Testis (tissue), 2 donors: ENCODE measurements around the gene FLAD1.

Experiments used
- POLR2A ChIP-seq: fragments of 450-650 bp; IDR thresholded peaks from one replicate; pipeline ENCODE4 v1.6.1; 2017; ENCODE audit warnings: antibody characterized with exemption, mild to moderate bottlenecking, moderate library complexity
- TF ChIP-seq, protein P1 (sequence below), 3 experiments: fragments of 450-650 bp in 2 of 3; fragments of 200-600 bp in 1 of 3; sonication (generic) in 1 of 3; IDR thresholded peaks; one replicate each; pipeline ENCODE4 v1.5.1; 2016 to 2019; ENCODE audit warnings: antibody characterized with exemption in 3 of 3, mild to moderate bottlenecking in 2 of 3, moderate library complexity in 1 of 3

DNA sequence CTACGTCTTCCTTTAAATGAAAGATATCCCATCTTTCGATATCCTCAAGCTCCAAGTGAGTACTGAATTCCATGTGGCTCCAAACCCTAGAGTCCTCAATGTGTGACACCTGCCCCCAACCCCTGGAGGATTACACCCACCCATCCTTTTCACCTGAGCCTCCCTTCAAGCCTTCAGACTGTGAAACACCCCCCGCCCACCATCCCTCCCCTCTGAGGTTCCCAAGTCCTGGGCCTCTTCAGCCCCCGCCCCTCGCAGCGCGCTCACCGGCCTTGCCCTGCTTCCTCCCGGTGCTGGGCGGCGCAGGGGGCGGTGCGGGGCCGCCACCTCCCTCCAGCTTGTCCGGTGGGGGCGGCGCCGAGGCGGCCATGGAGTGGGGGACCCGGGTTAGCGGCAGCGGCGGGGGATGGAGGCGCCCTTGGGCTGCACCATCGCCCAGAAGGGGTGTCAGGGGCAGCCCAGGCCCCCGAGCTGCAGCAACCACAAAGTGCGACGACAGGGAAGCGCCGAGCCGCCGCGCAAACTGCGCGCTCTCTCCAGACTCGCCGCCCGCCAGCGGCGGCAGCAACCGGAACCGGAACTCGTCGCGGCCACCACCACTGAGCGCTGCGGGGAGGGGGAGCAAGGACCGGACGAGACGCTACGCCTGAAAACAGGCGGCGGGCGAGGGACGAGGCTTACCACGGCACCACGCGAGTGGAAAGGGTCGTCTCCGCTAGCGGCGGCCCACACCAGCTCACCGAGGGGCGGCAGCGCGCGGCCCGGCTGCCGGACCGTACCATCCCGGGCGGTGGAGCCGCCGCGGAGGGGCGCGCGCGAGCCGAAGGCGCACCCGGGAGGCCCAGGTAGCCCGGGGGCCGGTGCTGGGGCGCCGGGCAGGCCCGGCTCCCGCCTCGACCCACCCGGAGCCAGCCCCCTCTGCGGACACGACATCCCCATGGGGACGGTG is 21.7 kb upstream of the FLAD1 start, which contains the start of gene PYGO2:
- peak; percentile 38 for TF ChIP-seq POLR2A
- TF ChIP-seq, protein P1, sequence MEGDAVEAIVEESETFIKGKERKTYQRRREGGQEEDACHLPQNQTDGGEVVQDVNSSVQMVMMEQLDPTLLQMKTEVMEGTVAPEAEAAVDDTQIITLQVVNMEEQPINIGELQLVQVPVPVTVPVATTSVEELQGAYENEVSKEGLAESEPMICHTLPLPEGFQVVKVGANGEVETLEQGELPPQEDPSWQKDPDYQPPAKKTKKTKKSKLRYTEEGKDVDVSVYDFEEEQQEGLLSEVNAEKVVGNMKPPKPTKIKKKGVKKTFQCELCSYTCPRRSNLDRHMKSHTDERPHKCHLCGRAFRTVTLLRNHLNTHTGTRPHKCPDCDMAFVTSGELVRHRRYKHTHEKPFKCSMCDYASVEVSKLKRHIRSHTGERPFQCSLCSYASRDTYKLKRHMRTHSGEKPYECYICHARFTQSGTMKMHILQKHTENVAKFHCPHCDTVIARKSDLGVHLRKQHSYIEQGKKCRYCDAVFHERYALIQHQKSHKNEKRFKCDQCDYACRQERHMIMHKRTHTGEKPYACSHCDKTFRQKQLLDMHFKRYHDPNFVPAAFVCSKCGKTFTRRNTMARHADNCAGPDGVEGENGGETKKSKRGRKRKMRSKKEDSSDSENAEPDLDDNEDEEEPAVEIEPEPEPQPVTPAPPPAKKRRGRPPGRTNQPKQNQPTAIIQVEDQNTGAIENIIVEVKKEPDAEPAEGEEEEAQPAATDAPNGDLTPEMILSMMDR (IDR thresholded peaks at IDR 0.05), result peak; percentile 61 to 70 (median 63)
